ENCODE results near the gene PLA1A.

PLA1A gene

GRCh38 chr3:119636891-119637611 lies 39.4 kb downstream of the PLA1A start:
- no peak for DNase-seq (ENCODE audit: low spot score)

GRCh38 chr3:119637679-119638477 lies 40.2 kb downstream of the PLA1A start:
- peak; percentile 80 for DNase-seq (ENCODE audit: low spot score)

- no peak for DNase-seq (ENCODE audit: low spot score)
These were observed 42.0 kb downstream of the PLA1A start for GRCh38 chr3:119639494-119640350.

GRCh38 chr3:119641416-119641815 lies 43.7 kb downstream of the PLA1A start:
- DNase-seq (ENCODE audit: low spot score), result no peak

GRCh38 chr3:119642746-119643473 lies 45.2 kb downstream of the PLA1A start:
- DNase-seq (ENCODE audit: low spot score), result no peak

- peak; percentile 79 for DNase-seq (ENCODE audit: low spot score)
These were observed 45.8 kb downstream of the PLA1A start for GRCh38 chr3:119643528-119643927.

GRCh38 chr3:119644481-119644880 lies 46.8 kb downstream of the PLA1A start:
- no peak for DNase-seq (ENCODE audit: low spot score)

- no peak for DNase-seq (ENCODE audit: low spot score)
These were observed 48.1 kb downstream of the PLA1A start for GRCh38 chr3:119645813-119646212.

GRCh38 chr3:119647171-119647570 lies 49.5 kb downstream of the PLA1A start:
- no peak for DNase-seq (ENCODE audit: low spot score)

- peak; percentile 46 for DNase-seq (ENCODE audit: low spot score)
These were observed 50.3 kb downstream of the PLA1A start for GRCh38 chr3:119647843-119648575.

GRCh38 chr3:119649761-119650160 lies 52.1 kb downstream of the PLA1A start:
- no peak for DNase-seq (ENCODE audit: low spot score)

GRCh38 chr3:119652306-119653033 lies 54.8 kb downstream of the PLA1A start:
- no peak for DNase-seq (ENCODE audit: low spot score)

- DNase-seq (ENCODE audit: low spot score), result no peak
These were observed 56.2 kb downstream of the PLA1A start for GRCh38 chr3:119653876-119654275.

GRCh38 chr3:119657887-119658702 lies 60.4 kb downstream of the PLA1A start:
- no peak for DNase-seq (ENCODE audit: low spot score)

GRCh38 chr3:119658994-119659393 lies 61.3 kb downstream of the PLA1A start:
- DNase-seq (ENCODE audit: low spot score), result no peak

GRCh38 chr3:119659606-119660291 lies 62.1 kb downstream of the PLA1A start:
- no peak for DNase-seq (ENCODE audit: low spot score)

GRCh38 chr3:119660474-119661440 lies 63.1 kb downstream of the PLA1A start, which contains the start of gene POPDC2:
TSS of gene POPDC2 (minus strand) at chr3:119660589. CDS start at chr3:119660423, 166 bp downstream.
- peak; percentile 14 for DNase-seq (ENCODE audit: low spot score)
